HEK293 (cell line): ENCODE data around the gene TNMD.

Experiments
- GLI4 ChIP-seq: fragments of 450-650 bp; formaldehyde crosslinking; IDR thresholded peaks from 2 replicates; pipeline ENCODE4 v1.5.1; 2016; ENCODE audit warnings: missing biosample characterization, missing genetic modification characterization
- HOXA7 ChIP-seq: sonication (generic); formaldehyde crosslinking; IDR thresholded peaks from 2 replicates; pipeline ENCODE4 v1.8.1; 2022; ENCODE audit warnings: missing genetic modification reagents, borderline replicate concordance
- TCF7L2 ChIP-seq: IDR thresholded peaks from 2 replicates; pipeline ENCODE4 v1.6.1; 2011; ENCODE audit warnings: low read depth, mild to moderate bottlenecking, inconsistent platforms, low read length, moderate library complexity, borderline replicate concordance
- ZBTB1 ChIP-seq: fragments of 450-650 bp; formaldehyde crosslinking; IDR thresholded peaks from 2 replicates; pipeline ENCODE4 v1.5.1; 2016; ENCODE audit warnings: missing biosample characterization, missing genetic modification characterization
- ZNF133 ChIP-seq: fragments of 450-650 bp; formaldehyde crosslinking; IDR thresholded peaks from 2 replicates; pipeline ENCODE4 v1.5.1; 2016; ENCODE audit warnings: missing biosample characterization, missing genetic modification characterization
- ZNF138 ChIP-seq: fragments of 450-650 bp; formaldehyde crosslinking; IDR thresholded peaks from 2 replicates; pipeline ENCODE4 v1.5.1; 2016; ENCODE audit warnings: missing biosample characterization, missing genetic modification characterization, borderline replicate concordance
- ZNF157 ChIP-seq: fragments of 450-650 bp; formaldehyde crosslinking; IDR thresholded peaks from 2 replicates; pipeline ENCODE4 v1.5.1; 2016; ENCODE audit warnings: missing biosample characterization, missing genetic modification characterization
- ZNF274 ChIP-seq, 2 experiments: fragments of 200-500 bp in 1 of 2; fragments of 450-650 bp in 1 of 2; sonication (Bioruptor generic) in 1 of 2; formaldehyde crosslinking in 1 of 2; IDR thresholded peaks; 2 replicates each; pipeline versions ENCODE4 v1.5.1 to v1.6.1; 2014 to 2016; ENCODE audit warnings: borderline replicate concordance in 1 of 2, inconsistent platforms in 1 of 2, low read length in 1 of 2, missing biosample characterization in 1 of 2, missing genetic modification characterization in 1 of 2
- ZNF280D ChIP-seq: fragments of 450-650 bp; formaldehyde crosslinking; IDR thresholded peaks from 2 replicates; pipeline ENCODE4 v1.5.1; 2016; ENCODE audit warnings: missing biosample characterization, missing genetic modification characterization
- ZNF561 ChIP-seq: fragments of 450-650 bp; IDR thresholded peaks from 2 replicates; pipeline ENCODE4 v1.5.1; 2018; ENCODE audit warnings: missing biosample characterization, missing genetic modification characterization, borderline replicate concordance
- ZNF571 ChIP-seq: fragments of 450-650 bp; formaldehyde crosslinking; IDR thresholded peaks from 2 replicates; pipeline ENCODE4 v1.5.0; 2017; ENCODE audit warnings: missing biosample characterization, missing genetic modification characterization
- ZNF610 ChIP-seq: fragments of 450-650 bp; formaldehyde crosslinking; IDR thresholded peaks from 2 replicates; pipeline ENCODE4 v1.5.1; 2016; ENCODE audit warnings: missing biosample characterization, missing genetic modification characterization, borderline replicate concordance
- TF ChIP-seq, protein P1 (sequence below): fragments of 450-650 bp; formaldehyde crosslinking; IDR thresholded peaks from 2 replicates; pipeline ENCODE4 v1.5.1; 2016; ENCODE audit warnings: missing biosample characterization, missing genetic modification characterization
- TF ChIP-seq, protein P2 (sequence below): fragments of 450-650 bp; formaldehyde crosslinking; IDR thresholded peaks from 2 replicates; pipeline ENCODE4 v1.5.1; 2016; ENCODE audit warnings: missing biosample characterization, missing genetic modification characterization, low read depth

DNA sequence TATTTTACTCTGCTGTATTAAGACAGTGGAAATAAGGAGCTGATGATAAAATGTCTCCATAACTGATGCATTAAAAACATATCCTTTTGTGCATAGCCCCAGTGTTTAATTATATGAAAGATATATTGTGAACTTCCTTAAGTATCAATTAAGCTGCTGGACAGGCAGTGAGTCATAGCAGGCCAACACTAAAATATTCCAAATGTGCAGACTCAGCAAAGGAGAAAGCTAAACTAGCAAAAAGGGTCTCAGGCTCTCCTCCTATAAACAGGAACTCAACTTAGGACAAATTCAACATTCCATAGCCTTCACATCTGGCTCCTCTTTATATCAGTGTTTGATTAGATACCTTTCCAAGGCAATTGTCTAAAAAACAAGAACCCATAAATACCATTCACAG is 15.6 kb downstream of the TNMD start:
- TF ChIP-seq ZNF610 (tag by site-specific recombination) (no peak), ZNF274 (IDR thresholded peaks at IDR 0.05; ENCODE audit: low read length) (no peak), ZNF274 (tag by site-specific recombination; IDR thresholded peaks at IDR 0.05; ENCODE audit: borderline replicate concordance) (no peak), GLI4 (tag by site-specific recombination) (no peak), ZNF157 (no peak), ZBTB1 (tag by site-specific recombination) (no peak), ZNF138 (no peak), ZNF280D (tag by site-specific recombination) (no peak), ZNF133 (tag by site-specific recombination) (no peak), TCF7L2 (no peak), ZNF571 (tag by site-specific recombination) (no peak), ZNF561 (no peak), HOXA7 (CRISPR knock-in tag) (no peak)
- TF ChIP-seq, protein P1, sequence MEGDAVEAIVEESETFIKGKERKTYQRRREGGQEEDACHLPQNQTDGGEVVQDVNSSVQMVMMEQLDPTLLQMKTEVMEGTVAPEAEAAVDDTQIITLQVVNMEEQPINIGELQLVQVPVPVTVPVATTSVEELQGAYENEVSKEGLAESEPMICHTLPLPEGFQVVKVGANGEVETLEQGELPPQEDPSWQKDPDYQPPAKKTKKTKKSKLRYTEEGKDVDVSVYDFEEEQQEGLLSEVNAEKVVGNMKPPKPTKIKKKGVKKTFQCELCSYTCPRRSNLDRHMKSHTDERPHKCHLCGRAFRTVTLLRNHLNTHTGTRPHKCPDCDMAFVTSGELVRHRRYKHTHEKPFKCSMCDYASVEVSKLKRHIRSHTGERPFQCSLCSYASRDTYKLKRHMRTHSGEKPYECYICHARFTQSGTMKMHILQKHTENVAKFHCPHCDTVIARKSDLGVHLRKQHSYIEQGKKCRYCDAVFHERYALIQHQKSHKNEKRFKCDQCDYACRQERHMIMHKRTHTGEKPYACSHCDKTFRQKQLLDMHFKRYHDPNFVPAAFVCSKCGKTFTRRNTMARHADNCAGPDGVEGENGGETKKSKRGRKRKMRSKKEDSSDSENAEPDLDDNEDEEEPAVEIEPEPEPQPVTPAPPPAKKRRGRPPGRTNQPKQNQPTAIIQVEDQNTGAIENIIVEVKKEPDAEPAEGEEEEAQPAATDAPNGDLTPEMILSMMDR (tag by site-specific recombination) = no peak
- TF ChIP-seq, protein P2, sequence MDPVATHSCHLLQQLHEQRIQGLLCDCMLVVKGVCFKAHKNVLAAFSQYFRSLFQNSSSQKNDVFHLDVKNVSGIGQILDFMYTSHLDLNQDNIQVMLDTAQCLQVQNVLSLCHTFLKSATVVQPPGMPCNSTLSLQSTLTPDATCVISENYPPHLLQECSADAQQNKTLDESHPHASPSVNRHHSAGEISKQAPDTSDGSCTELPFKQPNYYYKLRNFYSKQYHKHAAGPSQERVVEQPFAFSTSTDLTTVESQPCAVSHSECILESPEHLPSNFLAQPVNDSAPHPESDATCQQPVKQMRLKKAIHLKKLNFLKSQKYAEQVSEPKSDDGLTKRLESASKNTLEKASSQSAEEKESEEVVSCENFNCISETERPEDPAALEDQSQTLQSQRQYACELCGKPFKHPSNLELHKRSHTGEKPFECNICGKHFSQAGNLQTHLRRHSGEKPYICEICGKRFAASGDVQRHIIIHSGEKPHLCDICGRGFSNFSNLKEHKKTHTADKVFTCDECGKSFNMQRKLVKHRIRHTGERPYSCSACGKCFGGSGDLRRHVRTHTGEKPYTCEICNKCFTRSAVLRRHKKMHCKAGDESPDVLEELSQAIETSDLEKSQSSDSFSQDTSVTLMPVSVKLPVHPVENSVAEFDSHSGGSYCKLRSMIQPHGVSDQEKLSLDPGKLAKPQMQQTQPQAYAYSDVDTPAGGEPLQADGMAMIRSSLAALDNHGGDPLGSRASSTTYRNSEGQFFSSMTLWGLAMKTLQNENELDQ = no peak
